ENCODE data around the gene RFX1.
"Not testable (repeated sequence)": the region's sequence is repeated elsewhere in the genome, so short reads cannot be mapped to it uniquely, and the experiment has no call there.

Gene RFX1

DNA sequence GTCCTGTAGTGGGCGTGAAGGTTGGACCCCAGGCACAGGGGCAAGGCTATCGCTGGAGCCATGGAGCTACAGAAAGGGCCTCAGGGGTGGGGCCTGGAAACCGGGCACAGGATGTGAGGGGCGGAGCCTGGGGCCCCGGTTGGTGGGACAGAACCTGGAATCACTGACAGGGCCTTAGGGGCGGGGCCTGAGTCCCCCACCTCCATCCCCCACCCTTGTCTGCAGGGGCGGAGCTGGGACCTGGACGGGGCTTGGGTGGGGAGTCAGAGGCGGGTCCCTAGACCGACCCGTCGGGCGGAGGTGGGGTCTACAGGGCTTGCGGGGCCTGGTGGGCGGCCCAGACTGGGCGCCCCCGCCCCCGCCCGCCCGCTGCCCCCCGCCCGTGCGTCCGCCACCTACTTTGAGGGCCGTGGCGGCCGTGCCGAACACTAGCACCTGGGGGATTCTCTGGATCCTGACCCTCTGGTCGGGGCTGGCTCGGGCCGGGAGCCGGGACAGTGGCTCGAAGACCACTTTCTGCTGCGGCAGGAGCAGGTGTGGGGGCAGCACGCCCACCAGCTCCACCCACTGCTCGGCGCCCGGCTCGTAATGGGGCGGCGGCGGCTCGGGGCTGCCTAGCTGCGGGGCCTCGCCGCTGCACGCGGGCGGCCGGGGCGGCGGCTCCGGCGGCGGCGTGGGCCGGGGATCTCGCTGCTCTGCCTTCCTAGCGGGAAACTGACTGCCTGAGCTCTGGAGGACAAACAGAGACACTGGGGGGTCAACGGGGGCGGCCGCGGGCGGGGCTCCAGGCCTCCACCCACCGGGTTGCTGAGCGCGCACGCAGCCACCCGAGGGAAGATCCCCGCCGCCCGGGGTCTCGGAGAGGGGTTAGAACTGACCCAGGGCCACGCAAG lies 27.5 kb downstream of the RFX1 start:
- DNase-seq: peak; percentile 69

DNA sequence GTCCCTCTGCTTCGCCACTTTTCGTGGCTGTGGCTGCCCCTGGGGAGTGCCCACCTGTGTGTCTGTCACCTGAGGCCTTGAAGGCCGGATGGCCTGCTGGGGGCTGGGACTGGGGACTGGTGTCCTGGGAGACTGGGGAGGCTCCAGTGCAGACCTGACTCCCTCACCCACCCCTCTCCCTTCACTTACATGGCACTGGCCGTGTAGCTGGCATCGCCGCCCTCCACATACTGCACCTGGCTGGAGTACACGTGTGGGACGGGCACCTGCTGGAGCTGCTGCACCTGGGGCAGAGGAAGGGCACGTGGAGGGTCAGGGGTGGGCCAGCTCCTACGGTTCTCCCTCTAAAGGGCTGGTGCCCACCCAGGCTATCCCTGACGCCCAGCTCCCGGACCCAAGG lies 28.3 kb downstream of the RFX1 start:
- DNase-seq: no peak

DNA sequence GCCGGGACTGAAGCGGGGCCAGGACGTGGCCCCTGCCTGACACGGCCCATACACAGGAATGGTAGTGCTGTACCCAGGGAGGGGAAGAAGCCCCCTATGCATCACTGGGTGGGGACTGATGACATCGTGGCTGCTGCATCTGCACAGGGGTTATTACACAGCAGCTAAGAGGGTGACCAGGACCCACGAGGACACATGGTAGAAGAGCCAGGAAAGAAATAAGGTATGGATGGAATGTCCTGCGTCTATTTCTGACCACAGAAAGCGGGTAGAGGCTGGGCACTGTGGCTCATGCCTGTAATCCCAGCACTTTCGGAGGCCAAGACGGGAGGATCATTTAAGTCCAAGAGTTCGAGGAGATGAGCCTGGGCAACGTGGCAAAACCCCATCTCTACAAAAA lies 29.7 kb downstream of the RFX1 start:
- DNase-seq: no peak

DNA sequence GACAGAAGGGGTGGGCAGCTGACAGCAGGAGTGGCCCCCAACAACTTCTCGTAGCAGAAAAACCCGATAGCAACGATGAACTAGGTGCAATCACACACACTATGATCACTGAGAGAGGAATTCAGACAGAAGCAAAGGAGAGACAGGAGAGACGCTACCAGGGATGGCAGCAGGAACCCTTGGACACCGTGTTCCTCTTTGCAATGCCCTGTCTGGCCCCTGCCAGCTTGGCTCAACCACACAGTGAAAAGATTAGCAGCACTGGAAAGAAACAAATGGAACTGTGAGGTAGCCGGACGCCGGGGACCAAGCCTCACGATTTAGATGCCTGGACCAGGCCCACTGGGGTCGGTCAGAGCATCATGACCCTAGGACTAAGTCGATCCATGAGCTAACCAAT lies 30.2 kb downstream of the RFX1 start:
- no peak for DNase-seq

DNA sequence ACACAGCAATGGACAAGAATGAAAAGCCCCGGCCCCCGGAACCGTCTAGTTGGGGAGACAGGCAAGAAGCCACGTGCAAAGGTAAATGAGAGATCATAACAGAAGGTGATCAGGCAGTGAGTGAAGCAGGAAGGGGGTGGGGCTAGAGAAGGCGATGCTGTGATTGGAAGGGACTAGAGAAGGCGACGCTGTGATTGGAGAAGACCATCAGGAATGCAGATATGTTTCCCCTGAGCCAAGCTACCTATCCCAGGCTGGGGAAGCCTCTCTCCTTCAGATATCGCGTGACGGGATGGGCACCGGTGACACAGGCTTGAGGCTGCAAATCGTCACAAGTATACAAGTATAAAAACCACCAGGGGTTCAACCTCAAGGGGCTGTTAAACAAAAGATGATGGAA lies 32.0 kb downstream of the RFX1 start:
- peak; percentile 21 for DNase-seq

DNA sequence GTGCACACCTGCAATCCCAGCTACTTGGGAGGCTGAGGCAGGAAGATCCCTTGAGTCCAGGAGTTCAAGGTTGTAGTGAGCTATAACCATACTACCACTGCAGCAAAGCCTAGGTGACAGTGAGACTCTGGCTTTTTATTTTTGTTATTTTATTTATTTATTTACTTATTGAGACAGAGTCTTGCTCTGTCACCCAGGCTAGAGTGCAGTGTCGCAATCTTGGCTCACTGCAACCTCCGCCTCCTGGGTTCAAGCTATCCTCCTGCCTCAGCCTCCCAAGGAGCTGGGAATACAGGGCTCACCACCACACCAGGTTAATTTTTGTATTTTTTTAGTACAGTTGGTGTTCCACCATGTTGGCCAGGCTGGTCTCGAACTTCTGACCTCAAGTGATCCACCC lies 32.6 kb downstream of the RFX1 start:
- not testable (repeated sequence) for DNase-seq

DNA sequence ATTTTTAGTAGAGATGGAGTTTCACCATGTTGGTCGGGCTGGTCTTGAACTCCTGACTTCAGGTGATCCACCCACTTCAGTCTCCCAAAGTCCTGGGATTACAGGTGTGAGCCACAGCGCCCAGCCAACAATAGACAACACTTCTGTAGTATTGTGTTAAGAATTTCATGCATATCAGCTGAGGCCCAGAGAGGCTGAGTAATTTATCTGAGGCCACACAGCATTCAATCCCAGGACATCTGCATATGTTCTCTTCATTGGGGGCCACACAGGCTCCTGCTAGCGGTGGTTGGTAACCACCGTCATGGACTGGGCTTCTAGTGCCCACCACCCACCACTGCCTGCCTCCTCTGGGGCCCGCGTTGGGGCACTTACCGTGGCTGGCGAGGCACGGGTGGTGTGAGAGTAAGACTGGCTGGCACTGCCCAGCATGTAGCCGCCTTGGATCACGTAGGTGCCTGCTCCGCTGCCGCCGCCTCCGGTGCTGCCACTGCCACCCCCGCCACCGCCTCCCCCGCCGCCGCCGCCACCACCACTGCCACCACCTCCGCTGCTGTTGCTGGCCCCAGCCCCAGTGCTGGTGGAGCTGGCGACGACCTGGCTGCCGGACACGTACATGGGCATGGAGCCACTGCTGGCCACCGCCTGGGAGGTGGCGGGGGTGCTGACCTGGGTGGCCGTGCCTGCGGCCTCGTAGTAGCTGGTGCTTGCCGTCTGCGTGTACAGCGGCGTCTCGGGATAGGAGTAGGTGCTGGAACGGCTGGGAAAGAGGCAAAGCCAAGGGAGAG lies 33.6 kb downstream of the RFX1 start:
- no peak for DNase-seq

DNA sequence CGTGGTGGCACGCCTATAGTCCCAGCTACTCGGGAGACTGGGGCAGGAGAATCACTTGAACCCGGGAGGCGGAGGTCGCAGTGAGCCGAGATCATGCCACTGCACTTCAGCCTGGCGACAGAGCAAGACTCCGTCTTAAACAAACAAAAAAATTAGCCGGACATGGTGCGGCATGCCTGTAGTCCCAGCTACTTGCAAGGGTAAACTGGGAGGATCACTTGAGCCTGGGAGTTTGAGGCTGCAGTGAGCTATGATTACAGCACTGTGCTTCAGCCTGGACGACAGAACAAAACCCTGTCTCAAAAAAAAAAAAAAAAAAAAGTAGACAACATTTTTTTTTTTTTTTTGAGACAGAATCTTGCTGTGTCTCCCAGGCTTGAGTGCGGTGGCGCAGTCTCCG lies 34.3 kb downstream of the RFX1 start:
- not testable (repeated sequence) for DNase-seq

DNA sequence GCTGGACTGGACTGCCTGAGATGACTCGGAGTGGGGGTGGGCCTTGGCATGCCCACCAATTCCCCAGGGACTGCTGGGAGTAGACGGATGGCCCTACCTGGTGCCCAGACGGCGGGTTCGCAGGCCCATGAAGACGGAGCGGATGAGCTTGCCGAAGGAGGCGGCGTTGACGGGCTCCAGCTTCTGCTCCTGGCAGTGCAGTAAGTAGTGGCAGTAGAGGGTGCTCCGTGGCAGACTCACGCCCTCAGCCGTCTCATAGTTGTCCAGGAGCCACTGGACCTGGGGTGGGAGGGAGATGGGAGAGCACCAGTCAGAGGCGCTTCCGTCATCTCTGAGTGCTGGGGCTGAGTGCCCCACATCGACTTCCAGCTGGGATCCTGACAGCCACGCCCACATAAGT lies 36.2 kb downstream of the RFX1 start:
- peak; percentile 20 for DNase-seq

DNA sequence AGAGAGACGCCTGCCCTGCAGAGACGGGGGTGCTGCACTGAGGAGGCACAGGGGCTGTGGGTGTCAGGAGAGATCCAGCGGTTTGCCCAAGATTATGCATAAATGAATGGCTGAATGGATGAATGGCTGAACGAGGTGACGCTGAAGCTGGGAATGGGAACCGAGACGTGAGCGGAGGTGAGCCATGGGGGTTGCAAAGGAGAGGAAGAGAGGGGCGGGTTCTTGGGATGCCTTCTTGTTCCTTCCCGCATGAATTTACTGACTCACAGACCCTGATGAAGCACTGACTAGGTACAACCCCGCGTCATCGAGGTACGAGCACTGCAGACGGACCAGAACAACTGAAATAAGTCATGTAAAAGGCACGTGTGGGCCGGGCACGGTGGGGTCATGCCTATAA lies 37.1 kb downstream of the RFX1 start:
- DNase-seq: no peak

DNA sequence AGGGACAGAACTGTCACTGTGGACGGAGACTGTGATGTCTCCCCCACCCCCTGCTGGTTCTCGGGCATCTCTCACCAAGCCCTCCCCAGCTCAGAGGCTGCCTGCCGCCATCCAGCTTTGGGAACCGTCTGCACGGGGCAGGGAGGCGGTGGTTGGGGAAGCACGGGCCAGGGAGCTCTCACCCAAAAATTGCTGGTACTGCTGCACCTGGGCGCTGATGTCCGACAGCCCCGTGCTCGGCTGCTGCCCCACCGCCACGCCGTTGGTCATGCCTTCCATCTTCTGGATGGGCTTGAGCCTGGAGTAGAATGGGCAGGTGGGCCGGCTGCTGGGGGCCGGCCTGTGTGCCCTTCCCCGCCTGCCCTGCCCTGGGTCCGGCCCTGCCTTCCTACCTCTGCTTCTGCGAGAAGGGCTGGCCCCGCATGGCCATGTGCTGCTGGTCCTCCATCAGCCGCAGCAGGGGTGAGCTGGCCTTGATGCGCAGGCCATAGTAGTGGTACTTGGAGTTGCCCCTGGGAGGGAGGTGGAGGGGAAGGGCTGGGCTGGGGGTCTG lies 37.7 kb downstream of the RFX1 start:
- no peak for DNase-seq

DNA sequence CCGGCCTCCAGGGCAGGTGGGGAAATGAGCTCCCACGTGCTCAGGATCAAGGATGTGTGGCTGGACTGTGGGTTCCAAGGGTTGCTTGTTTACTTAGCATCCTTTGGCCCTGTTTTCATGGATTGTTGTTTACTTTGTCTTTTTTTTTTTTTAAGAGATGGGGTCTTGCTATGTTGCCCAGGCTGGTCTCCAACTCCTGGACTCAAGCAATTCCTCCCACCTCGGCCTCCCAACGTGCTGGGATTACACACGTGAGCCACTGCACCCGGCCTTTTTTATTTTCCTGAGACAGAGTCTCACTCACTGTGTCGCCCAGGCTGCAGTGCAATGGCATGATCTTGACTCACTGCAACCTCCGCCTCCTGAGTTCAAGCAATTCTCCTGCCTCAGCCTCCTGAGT lies 38.9 kb downstream of the RFX1 start:
- DNase-seq: not testable (repeated sequence)

DNA sequence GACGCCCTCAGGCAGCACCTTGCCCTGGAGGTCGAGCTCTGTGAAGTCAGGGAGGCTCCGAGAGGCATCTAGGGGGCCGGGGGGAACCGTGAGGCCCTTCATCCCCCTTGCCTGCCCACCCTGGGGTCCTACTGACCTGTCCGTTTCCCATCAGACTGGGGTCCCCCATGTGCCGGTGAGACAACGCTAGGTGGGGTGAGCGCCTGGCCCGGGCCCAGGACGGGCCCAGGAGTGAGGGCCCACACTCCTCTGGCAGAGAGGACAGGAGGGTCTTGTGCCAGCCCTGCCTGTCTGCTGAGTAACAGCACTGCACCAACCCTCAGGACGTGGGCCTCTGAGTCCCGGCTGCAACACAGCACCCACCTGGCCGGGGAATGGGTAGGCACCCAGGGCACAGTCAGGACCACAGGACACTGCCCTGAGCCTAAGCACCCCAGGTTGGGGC lies 39.4 kb downstream of the RFX1 start:
- no peak for DNase-seq

DNA sequence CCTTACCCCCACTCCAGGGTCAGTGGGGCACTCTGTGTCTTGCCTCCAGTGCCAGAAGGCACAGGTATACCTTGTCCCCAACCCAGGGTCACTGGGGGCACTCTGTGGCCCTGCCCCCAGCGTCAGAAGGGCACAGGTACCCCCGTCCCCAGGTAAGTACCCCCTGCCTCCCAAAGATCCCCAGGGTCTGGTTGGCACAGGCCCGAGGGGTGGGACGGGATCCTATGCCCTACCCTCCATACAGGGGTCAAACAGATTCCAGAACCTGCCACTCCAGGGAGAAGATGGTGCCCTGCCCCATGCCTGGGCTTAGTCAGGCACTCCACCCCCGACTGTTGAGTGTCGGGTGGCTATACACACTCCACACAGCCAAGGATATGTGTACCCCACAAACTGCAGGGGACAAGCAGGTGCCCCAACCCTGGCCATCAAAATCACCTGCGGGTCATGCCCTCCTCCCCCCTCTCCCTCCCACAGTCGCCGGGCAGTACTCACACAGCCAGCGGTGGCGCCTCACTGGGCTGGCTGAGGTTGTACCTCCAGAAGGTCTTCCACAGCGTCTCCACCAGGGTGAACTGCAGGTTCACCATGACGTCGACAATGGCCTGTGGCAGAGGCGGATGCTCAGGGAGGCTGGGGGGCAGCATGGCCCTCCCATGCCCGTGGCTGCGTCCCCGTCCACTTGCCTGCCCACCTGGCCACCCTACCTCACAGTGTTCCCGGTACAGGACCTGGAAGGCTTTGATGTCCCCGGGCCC lies 40.0 kb downstream of the RFX1 start:
- no peak for DNase-seq

DNA sequence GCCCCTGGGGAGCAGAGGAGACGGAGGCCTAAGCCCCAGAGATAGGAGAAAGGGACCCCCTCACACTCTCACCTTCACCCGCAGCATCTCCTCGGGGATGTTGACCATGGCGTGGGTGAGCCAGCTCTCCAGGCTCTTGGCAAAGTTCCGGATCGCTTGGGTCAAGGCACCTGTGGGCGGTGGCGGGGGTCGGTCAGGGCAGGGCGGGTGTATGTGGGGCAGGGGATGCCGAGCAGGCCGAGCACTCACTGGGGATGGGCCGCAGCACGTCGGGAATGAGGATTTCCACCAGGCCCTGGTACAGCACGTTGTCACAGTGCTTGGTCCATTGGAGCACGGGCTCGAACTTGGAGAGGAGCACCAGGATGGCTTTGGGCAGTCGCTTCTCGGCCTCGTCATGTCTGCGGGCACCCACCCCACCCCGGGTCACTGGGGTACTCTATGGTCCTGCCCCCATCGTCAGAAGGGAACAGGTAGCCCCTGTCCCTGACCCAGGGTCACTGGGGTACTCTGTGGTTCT lies 40.7 kb downstream of the RFX1 start:
- DNase-seq: no peak

DNA sequence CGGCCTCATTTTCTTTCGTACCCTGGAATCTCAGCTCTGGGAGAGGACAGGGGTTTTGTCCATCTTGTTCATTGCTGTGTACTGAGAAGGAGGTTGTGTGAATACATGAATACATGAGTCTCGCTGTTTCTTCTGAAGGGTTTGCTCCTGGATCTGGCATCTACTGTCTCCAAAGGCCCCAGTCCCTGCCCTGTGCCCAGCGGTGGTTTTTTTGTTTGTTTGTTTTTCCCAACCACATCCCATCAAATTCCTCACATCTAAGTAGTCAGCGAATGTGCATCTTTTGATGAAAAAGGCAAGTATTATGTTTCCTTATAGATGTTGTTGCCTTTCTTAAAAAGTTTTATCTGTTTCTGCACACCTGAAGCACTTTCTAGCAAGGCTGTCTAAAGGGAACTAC lies 41.3 kb downstream of the RFX1 start:
- peak; percentile 36 for DNase-seq

DNA sequence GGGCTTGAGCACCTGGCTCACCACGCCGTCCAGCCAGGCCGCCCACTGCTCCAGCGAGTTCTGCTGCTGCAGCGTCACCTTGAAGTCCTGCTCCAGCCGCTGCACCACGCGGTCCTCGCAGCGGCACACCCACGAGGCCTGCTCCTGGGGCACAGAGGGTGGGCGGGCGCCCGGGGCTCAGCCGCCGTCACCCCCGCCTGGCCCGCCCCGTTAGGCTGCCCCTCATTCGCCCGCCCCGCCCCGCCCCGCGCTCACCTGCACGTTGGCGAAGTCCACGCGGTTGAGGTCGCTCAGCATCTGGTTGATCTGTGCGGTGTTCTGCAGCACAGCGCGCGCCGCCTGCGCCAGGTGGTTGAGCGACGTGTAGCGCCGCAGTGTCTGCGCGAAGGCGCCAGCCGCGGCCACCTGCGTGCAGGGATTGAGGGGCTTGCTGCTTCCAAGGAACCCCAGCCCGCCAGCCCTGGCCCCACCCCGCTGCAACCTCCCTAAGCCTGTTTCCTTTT lies 42.5 kb downstream of the RFX1 start:
- DNase-seq: no peak

DNA sequence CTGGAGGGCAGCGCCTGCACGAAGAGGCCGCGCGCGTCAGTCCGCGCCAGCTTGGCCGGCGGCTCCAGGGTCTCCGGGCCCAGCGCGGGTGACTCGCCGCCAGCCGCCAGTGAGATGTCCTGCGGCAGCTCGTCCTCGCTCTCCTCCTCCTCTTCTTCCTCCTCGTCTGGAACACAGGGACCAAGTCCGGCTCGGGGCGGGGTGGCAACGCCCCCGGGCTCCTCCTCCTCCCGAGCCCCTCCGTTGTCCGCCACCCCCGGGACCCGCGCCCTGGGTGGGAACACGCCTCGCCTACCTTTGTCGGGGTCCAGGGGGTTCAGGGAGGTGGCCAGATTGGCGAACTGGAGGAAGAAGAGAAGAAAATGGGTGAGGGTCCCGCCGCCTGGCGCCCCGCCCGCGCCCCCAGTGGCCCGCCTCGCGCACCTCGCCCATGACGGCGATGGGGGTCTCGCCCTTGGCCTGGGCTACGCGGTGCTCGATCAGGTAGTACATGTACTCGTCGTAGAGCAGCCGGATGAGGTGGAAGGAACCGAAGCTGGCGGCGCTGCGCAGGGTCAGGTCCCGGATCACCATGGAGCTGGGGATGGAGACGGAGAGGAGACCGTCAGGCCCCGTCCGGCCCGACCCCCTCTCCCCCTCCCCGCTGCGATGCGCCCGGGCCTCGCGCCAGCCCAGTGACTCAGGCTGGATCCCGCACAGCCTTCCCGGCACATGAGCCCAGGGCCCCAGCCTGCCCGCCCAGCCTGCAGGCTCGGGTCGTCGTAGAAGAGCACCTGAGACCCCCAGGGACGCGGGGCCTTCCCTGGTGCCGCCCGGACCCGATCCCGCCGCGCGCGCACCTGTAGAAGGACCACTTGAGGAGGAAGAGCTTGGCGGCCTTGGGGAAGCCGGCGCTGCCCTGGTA lies 43.2 kb downstream of the RFX1 start:
- peak; percentile 55 for DNase-seq

DNA sequence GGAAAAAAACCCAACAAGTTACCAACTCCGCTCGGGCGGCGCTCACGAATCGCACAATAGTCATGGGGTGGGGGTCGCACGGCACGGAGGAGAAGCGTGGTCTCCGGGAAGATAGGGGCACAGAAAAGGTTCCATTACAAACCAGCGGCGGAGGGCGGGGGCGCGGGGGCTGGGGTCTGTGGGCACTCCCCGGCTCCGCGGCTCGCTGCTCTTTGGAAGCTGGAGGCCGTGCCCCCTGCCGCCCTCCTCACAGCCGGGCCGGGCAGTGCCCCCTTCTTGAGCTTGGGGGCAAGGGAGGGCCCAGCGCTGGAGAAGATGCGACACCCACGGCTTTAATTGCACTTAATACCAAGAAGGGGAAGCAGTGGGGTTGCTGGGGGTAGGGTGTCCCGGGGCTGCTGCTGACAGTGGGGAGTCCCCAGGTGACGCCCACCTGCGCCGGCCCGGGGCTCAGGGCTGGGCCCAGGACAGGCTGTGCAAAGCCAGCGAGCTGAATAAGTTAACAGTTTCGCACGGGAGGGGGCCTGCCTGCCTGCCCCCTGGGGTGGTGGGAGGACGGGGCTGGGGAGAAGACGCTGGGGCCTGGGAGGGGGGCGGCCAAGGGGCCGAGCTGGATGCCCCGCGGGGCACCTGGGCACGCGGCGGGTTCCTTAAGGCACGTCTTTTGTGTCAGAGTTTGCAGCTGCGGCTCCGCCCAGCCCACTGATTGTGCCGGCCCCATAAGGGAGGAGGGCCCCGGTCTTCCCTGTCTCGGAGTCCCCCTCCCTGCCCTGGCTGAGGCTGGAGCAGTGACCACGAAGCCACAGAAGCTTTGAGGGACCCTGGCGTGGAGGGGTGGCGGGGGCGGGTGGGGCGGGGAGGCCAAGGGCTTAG lies 44.1 kb downstream of the RFX1 start:
- peak; percentile 22 for DNase-seq

Measured in fibroblast of skin of right biceps (primary cell).